HL-60/S4 (cell line): Measurements from ENCODE around the gene GJB5.
"Not testable (repeated sequence)": the region's sequence is repeated elsewhere in the genome, so short reads cannot be mapped to it uniquely, and the experiment has no call there.

Experiments used
- in situ Hi-C: fragments of 300-500 bp; cut with MboI; formaldehyde crosslinking; loops from 2 replicates; pipeline ENCODE4 v1.14.3; 2022; ENCODE audit warnings: low sequenced_read_pairs

GJB5 gene

GRCh38 chr1:34773114-34773513 lies 18.3 kb downstream of the GJB5 start:
- in situ Hi-C loops, result not testable (repeated sequence)

GRCh38 chr1:34774957-34775356 lies 20.1 kb downstream of the GJB5 start:
- in situ Hi-C loops, result no loop called here

GRCh38 chr1:34776911-34777310 lies 22.1 kb downstream of the GJB5 start:
- in situ Hi-C loops, result no loop called here

GRCh38 chr1:34777519-34778321 lies 22.9 kb downstream of the GJB5 start:
- in situ Hi-C loops, result no loop called here

- in situ Hi-C loops, result no loop called here
These were observed 23.5 kb downstream of the GJB5 start for GRCh38 chr1:34778381-34778780.

- in situ Hi-C loops, result no loop called here
These were observed 24.2 kb downstream of the GJB5 start for GRCh38 chr1:34779005-34779404.

GRCh38 chr1:34779526-34779925 lies 24.7 kb downstream of the GJB5 start:
- in situ Hi-C loops, result no loop called here

GRCh38 chr1:34779962-34780361 lies 25.1 kb downstream of the GJB5 start:
- in situ Hi-C loops, result no loop called here

GRCh38 chr1:34780528-34780927 lies 25.7 kb downstream of the GJB5 start:
- in situ Hi-C loops, result no loop called here

- in situ Hi-C loops, result no loop called here
These were observed 26.4 kb downstream of the GJB5 start, which contains the start of gene GJB3 for GRCh38 chr1:34781071-34781843. TSS of gene GJB3 (plus strand) at chr1:34781214. CDS start at chr1:34784763, 3,549 bp downstream.

GRCh38 chr1:34781844-34782391 lies 27.1 kb downstream of the GJB5 start:
- in situ Hi-C loops, result no loop called here

- in situ Hi-C loops, result no loop called here
These were observed 29.9 kb downstream of the GJB5 start for GRCh38 chr1:34784751-34785221.

GRCh38 chr1:34785231-34785874 lies 30.5 kb downstream of the GJB5 start:
- in situ Hi-C loops, result no loop called here

- in situ Hi-C loops, result no loop called here
These were observed 31.1 kb downstream of the GJB5 start for GRCh38 chr1:34785875-34786470.

- in situ Hi-C loops, result no loop called here
These were observed 31.9 kb downstream of the GJB5 start for GRCh38 chr1:34786521-34787325.

- in situ Hi-C loops, result no loop called here
These were observed 32.9 kb downstream of the GJB5 start for GRCh38 chr1:34787461-34788420.

GRCh38 chr1:34790985-34791384 lies 36.1 kb downstream of the GJB5 start:
- in situ Hi-C loops, result no loop called here

- in situ Hi-C loops, result no loop called here
These were observed 37.6 kb downstream of the GJB5 start for GRCh38 chr1:34792424-34792823.
